ENCODE results near the gene TKFC.

DNA sequence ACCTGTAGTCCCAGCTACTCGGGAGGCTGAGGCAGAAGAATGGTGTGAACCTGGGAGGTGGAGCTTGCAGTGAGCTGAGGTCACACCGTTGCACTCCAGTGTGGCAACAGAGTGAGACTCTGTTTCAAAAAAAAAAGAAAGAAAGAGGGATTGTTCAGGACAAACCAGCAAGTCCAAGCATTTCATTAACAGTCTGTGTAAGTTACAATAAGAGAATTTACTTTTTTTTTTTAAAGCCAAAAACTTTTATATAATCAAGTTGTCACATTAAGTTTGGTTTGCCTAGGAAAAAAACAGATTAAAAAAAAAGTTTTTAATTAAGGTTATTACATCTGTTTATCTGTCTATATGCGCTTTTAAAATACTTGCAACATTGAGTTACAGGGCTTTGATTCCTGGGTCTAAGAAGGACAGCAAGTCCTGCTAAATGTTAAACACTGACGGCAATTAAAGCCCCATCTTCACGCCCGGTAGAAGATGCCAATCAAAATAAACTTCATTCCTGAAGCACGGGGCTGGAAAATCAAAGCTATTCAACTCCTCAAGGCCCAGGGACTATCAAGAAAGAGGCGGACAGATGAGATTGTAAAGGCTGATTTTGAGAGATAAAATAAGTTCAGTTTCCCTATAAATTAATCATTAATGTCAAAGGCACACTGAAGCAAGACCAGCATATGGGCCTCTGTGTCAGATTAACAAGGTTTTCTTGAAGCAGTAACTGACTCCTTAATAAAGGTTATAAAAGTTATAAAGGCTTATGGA, 39.8 kb downstream of the TKFC start:
- TF ChIP-seq CTCF (conservative IDR thresholded peaks at IDR 0.05) (no peak), EZH2 (IDR thresholded peaks at IDR 0.05; ENCODE audit: low read depth) (no peak)

Data from PC-9 (cell line).